ENCODE results near the gene BACE1. TPM values are rescaled to one million over a fixed set of nuclear protein-coding genes. Genes with fewer than 3 reads are reported as not detected.

Gene BACE1
- total RNA-seq, 1 experiment from 2014 or later = 9.6 TPM

DNA sequence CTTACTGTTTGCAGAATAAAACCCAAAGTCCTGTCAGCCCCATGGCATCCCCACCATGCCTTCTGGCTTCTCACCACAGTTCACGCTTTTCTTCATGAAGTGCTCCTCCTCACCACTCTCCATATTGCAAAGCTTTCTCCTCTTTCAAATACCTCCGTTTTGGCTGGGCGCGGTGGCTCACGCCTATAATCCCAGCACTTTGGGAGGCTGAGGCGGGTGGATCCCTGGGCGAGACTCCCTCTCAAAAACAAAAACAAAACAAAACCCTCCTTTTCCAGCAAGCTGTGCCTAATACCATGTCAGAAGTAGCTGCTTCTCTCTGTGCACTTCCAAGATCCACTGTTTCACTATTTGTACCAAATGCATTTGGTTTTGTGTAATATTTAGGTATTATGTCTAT, 6.7 kb downstream of the BACE1 start:
- Histone ChIP-seq H4K20me1 (ENCODE audit: insufficient read depth) (no peaks in the 10 kb centered on the region), H3K36me3 (ENCODE audit: low read depth) (no peaks in the 10 kb centered on the region), H3K27me3 (ENCODE audit: insufficient read depth, low read depth) (no peaks in the 10 kb centered on the region), H3K27ac (no peak overlapping the region), H3K9me2 (ENCODE audit: insufficient read depth) (no peaks in the 10 kb centered on the region), H2AFZ (no peak overlapping the region), H3K4me2 (no peak overlapping the region), H3K79me2 (ENCODE audit: low read depth) (no peaks in the 10 kb centered on the region), H3K4me1 (replicated peaks; ENCODE audit: insufficient read depth) (0 out of 2 replicates have a peak, but pooled peaks cover 12% of the 10 kb centered on the region), H3K9me3 (ENCODE audit: insufficient read depth, low read depth) (no peaks in the 10 kb centered on the region), H3F3A (ENCODE audit: insufficient read depth, low read depth) (no peaks in the 10 kb centered on the region), H3K4me3 (no peak overlapping the region)
- ChIA-PET POLR2A (ENCODE audit: unreplicated experiment) (interaction anchor here (0.6 kb wide), 1 partner anchor 18 kb away, joined by 5 read pairs; the partner anchor contains the start of gene CEP164), CTCF (interaction anchor here (1.1 kb wide), 1 partner anchor 9 kb away, joined by 5 read pairs; no protein-coding TSS in a partner anchor)
- TF ChIP-seq, protein P1, sequence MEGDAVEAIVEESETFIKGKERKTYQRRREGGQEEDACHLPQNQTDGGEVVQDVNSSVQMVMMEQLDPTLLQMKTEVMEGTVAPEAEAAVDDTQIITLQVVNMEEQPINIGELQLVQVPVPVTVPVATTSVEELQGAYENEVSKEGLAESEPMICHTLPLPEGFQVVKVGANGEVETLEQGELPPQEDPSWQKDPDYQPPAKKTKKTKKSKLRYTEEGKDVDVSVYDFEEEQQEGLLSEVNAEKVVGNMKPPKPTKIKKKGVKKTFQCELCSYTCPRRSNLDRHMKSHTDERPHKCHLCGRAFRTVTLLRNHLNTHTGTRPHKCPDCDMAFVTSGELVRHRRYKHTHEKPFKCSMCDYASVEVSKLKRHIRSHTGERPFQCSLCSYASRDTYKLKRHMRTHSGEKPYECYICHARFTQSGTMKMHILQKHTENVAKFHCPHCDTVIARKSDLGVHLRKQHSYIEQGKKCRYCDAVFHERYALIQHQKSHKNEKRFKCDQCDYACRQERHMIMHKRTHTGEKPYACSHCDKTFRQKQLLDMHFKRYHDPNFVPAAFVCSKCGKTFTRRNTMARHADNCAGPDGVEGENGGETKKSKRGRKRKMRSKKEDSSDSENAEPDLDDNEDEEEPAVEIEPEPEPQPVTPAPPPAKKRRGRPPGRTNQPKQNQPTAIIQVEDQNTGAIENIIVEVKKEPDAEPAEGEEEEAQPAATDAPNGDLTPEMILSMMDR (conservative IDR thresholded peaks at IDR 0.05) = no peak
- TF ChIP-seq EZH2 (IDR thresholded peaks at IDR 0.05; ENCODE audit: low read depth) = no peak
- no peak for DNase-seq
- BruUV-seq (replicated peaks) = no TSS peak
- intact Hi-C loops (cut with micrococcal nuclease; ENCODE audit: unreplicated experiment) = no loop called here

DNA sequence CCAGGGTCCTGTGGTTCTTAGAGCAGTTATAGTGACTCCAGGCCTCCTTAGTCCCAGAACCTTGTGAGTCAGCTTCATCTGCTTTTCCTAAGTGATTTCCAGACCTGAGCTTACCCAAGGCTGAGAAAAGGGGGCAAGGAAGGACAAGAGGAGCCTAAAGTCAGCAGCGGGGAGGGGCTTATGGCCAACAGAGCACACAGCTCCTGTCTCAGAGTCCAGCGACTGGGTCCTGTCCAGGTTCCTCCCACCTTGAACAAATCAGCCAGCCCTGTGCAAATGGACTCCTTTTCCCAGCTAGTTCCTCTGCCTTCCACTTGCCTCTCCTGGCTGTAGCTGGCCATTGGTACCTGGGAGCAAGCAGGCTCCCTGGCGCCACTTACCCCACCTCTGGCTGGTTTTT, 10.9 kb downstream of the BACE1 start:
- H3K79me2 ChIP-seq (ENCODE audit: low read depth) = no peaks in the 10 kb centered on the region
- H3K9me2 ChIP-seq (ENCODE audit: insufficient read depth) = no peaks in the 10 kb centered on the region
- intact Hi-C loops (cut with micrococcal nuclease; ENCODE audit: unreplicated experiment) = no loop called here
- H2AFZ ChIP-seq = no peak overlapping the region
- no peak overlapping the region for H3K4me2 ChIP-seq
- TF ChIP-seq, protein P1 (conservative IDR thresholded peaks at IDR 0.05) = no peak
- TF ChIP-seq EZH2 (IDR thresholded peaks at IDR 0.05; ENCODE audit: low read depth) = no peak
- H3K36me3 ChIP-seq (ENCODE audit: low read depth) = no peaks in the 10 kb centered on the region
- no TSS peak for BruUV-seq (replicated peaks)
- no peaks in the 10 kb centered on the region for H3K4me1 ChIP-seq (replicated peaks; ENCODE audit: insufficient read depth)
- ChIA-PET CTCF (no interaction called here), POLR2A (ENCODE audit: unreplicated experiment) (no interaction called here)
- no peak overlapping the region for H3K4me3 ChIP-seq
- DNase-seq = no peak
- H3F3A ChIP-seq (ENCODE audit: insufficient read depth, low read depth) = no peaks in the 10 kb centered on the region
- H3K27me3 ChIP-seq (ENCODE audit: insufficient read depth, low read depth) = no peaks in the 10 kb centered on the region
- no peak overlapping the region for H3K27ac ChIP-seq
- H3K9me3 ChIP-seq (ENCODE audit: insufficient read depth, low read depth) = no peaks in the 10 kb centered on the region
- no peaks in the 10 kb centered on the region for H4K20me1 ChIP-seq (ENCODE audit: insufficient read depth)

DNA sequence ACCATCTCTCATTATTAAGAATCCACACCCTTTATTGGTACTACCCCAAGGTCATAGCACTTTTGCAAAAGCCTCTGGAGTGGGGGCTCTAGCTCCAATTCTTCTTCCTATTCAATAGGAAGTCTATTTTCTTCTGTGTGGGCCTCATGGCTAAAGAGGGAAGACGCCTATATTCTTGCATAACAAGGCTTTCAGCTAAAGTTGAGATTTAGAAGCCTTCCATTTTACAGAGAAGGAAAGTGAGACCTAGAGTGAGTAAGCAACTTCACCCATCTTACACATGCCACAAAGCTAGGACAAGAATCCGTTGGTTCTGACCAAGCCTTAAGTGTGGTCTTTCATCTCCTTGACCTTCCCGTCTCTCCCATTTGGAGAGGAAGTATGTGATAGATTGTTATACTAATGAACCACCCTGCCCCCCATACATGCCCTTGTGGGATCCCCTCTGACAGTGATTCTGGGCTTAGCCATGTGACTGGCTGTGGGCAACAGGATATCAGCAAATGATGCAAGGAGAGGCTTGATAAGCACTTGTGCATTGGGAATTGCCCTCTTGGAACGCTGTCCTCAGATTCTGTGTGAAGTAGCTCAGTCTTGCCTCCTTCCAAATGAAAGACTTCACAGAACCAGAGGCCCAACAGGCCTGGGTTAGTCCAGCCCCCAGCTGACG, 12.3 kb downstream of the BACE1 start:
- TF ChIP-seq, protein P1 (conservative IDR thresholded peaks at IDR 0.05) = no peak
- no peak for TF ChIP-seq EZH2 (IDR thresholded peaks at IDR 0.05; ENCODE audit: low read depth)
- H3K4me2 ChIP-seq = no peak overlapping the region
- no peaks in the 10 kb centered on the region for H4K20me1 ChIP-seq (ENCODE audit: insufficient read depth)
- DNase-seq = no peak
- intact Hi-C loops (cut with micrococcal nuclease; ENCODE audit: unreplicated experiment) = no loop called here
- ChIA-PET CTCF (no interaction called here), POLR2A (ENCODE audit: unreplicated experiment) (no interaction called here)
- H3K4me1 ChIP-seq (replicated peaks; ENCODE audit: insufficient read depth) = no peaks in the 10 kb centered on the region
- no peak overlapping the region for H3K27ac ChIP-seq
- BruUV-seq (replicated peaks) = no TSS peak
- no peak overlapping the region for H2AFZ ChIP-seq
- no peaks in the 10 kb centered on the region for H3K36me3 ChIP-seq (ENCODE audit: low read depth)
- no peak overlapping the region for H3K4me3 ChIP-seq
- H3K79me2 ChIP-seq (ENCODE audit: low read depth) = no peaks in the 10 kb centered on the region
- H3F3A ChIP-seq (ENCODE audit: insufficient read depth, low read depth) = no peaks in the 10 kb centered on the region
- no peaks in the 10 kb centered on the region for H3K9me2 ChIP-seq (ENCODE audit: insufficient read depth)
- H3K9me3 ChIP-seq (ENCODE audit: insufficient read depth, low read depth) = no peaks in the 10 kb centered on the region
- no peaks in the 10 kb centered on the region for H3K27me3 ChIP-seq (ENCODE audit: insufficient read depth, low read depth)

Data from PC-9 (cell line).